Measurements from ENCODE around the gene TBC1D10A. TPM values are rescaled to one million over a fixed set of nuclear protein-coding genes. Genes with fewer than 3 reads are reported as not detected.
A peak's percentile ranks its signal among the peaks of the same experiment; 100 is the strongest.

TBC1D10A gene
- total RNA-seq, 1 experiment from 2014 or later, result 24.3 TPM

- TSS peak; percentile 4 for BruUV-seq (replicated peaks)
- Histone ChIP-seq H3K79me2 (ENCODE audit: low read depth) (peaks cover 73% of the 10 kb centered on the region), H3K4me3 (no peak overlapping the region), H3K36me3 (ENCODE audit: low read depth) (peaks cover 42% of the 10 kb centered on the region), H2AFZ (no peak overlapping the region), H3F3A (ENCODE audit: insufficient read depth, low read depth) (peaks cover 65% of the 10 kb centered on the region), H4K20me1 (ENCODE audit: insufficient read depth) (no peaks in the 10 kb centered on the region), H3K9me3 (ENCODE audit: insufficient read depth, low read depth) (no peaks in the 10 kb centered on the region), H3K27ac (peak overlapping the region; percentile 100), H3K4me2 (peak overlapping the region; percentile 88), H3K27me3 (ENCODE audit: insufficient read depth, low read depth) (no peaks in the 10 kb centered on the region), H3K9me2 (ENCODE audit: insufficient read depth) (no peaks in the 10 kb centered on the region), H3K4me1 (replicated peaks; ENCODE audit: insufficient read depth) (peaks cover 58% of the 10 kb centered on the region)
- ChIA-PET POLR2A (ENCODE audit: unreplicated experiment) (interaction anchor here (0.6 kb wide), 1 partner anchor 14 kb away, joined by 4 read pairs; no protein-coding TSS in a partner anchor), CTCF (no interaction called here)
- no peak for TF ChIP-seq CTCF (conservative IDR thresholded peaks at IDR 0.05)
- no peak for TF ChIP-seq EZH2 (IDR thresholded peaks at IDR 0.05; ENCODE audit: low read depth)
- peak in 1 of 2 experiments; percentile 73 for DNase-seq
- intact Hi-C loops (cut with micrococcal nuclease; ENCODE audit: unreplicated experiment), result loop anchor here (5.0 kb wide), 1 partner anchor 627 kb away; no protein-coding TSS in a partner anchor
Measured at GRCh38 chr22:30249049-30250038, 77.4 kb downstream of the TBC1D10A start.

- intact Hi-C loops (cut with micrococcal nuclease; ENCODE audit: unreplicated experiment), result no loop called here
- Histone ChIP-seq H3K4me2 (0 out of 2 replicates have a peak overlapping the region, but pooled peaks have one; percentile 88), H3K27ac (peak overlapping the region; percentile 100), H3K4me3 (no peak overlapping the region), H3K9me3 (ENCODE audit: insufficient read depth, low read depth) (no peaks in the 10 kb centered on the region), H3K79me2 (ENCODE audit: low read depth) (peaks cover 65% of the 10 kb centered on the region), H3K9me2 (ENCODE audit: insufficient read depth) (no peaks in the 10 kb centered on the region), H3K27me3 (ENCODE audit: insufficient read depth, low read depth) (no peaks in the 10 kb centered on the region), H3F3A (ENCODE audit: insufficient read depth, low read depth) (peaks cover 61% of the 10 kb centered on the region), H3K4me1 (replicated peaks; ENCODE audit: insufficient read depth) (peaks cover 49% of the 10 kb centered on the region), H2AFZ (no peak overlapping the region), H4K20me1 (ENCODE audit: insufficient read depth) (no peaks in the 10 kb centered on the region), H3K36me3 (ENCODE audit: low read depth) (peaks cover 43% of the 10 kb centered on the region)
- DNase-seq, result no peak
- POLR2A ChIA-PET (ENCODE audit: unreplicated experiment), result no interaction called here
- TF ChIP-seq CTCF (conservative IDR thresholded peaks at IDR 0.05), result no peak
- TF ChIP-seq EZH2 (IDR thresholded peaks at IDR 0.05; ENCODE audit: low read depth), result no peak
- CTCF ChIA-PET, result no interaction called here
- no TSS peak for BruUV-seq (replicated peaks)
Measured at GRCh38 chr22:30248484-30248883, 78.3 kb downstream of the TBC1D10A start.

- DNase-seq, result no peak
- Histone ChIP-seq H3K36me3 (ENCODE audit: low read depth) (peaks cover 48% of the 10 kb centered on the region), H4K20me1 (ENCODE audit: insufficient read depth) (no peaks in the 10 kb centered on the region), H3K4me1 (replicated peaks; ENCODE audit: insufficient read depth) (peaks cover 44% of the 10 kb centered on the region), H3K9me2 (ENCODE audit: insufficient read depth) (no peaks in the 10 kb centered on the region), H3K4me2 (no peak overlapping the region), H3K27ac (peak overlapping the region; percentile 100), H3K4me3 (no peak overlapping the region), H3K79me2 (ENCODE audit: low read depth) (peaks cover 64% of the 10 kb centered on the region), H3K9me3 (ENCODE audit: insufficient read depth, low read depth) (no peaks in the 10 kb centered on the region), H3K27me3 (ENCODE audit: insufficient read depth, low read depth) (no peaks in the 10 kb centered on the region), H2AFZ (no peak overlapping the region), H3F3A (ENCODE audit: insufficient read depth, low read depth) (peaks cover 61% of the 10 kb centered on the region)
- ChIA-PET CTCF (no interaction called here), POLR2A (ENCODE audit: unreplicated experiment) (interaction anchor here (0.6 kb wide), 1 partner anchor 323 kb away, joined by 7 read pairs; no protein-coding TSS in a partner anchor)
- intact Hi-C loops (cut with micrococcal nuclease; ENCODE audit: unreplicated experiment), result no loop called here
- TF ChIP-seq EZH2 (IDR thresholded peaks at IDR 0.05; ENCODE audit: low read depth) (no peak), CTCF (conservative IDR thresholded peaks at IDR 0.05) (no peak)
- no TSS peak for BruUV-seq (replicated peaks)
Measured at GRCh38 chr22:30247974-30248373, 78.8 kb downstream of the TBC1D10A start.

All from PC-9 (cell line).